ENCODE data around the gene KCMF1. TPM values are rescaled to one million over a fixed set of nuclear protein-coding genes. Genes with fewer than 3 reads are reported as not detected.

The KCMF1 gene
- total RNA-seq, 1 experiment from 2014 or later = 163 TPM

GRCh38 chr2:84931384-84931821, 39.6 kb upstream of the KCMF1 start:
- Histone ChIP-seq H3K4me3 (ENCODE audit: low read depth in 2 of 2, low read length in 2 of 2) (no peak overlapping the region), H3K9me3 (ENCODE audit: control insufficient read depth, insufficient read depth, low read depth, low read length) (no peaks in the 10 kb centered on the region), H3K4me1 (ENCODE audit: control insufficient read depth, insufficient read depth, low read length) (no peaks in the 10 kb centered on the region), H3K36me3 (ENCODE audit: control insufficient read depth, insufficient read depth, low read length) (no peaks in the 10 kb centered on the region), H3K27me3 (ENCODE audit: control insufficient read depth, insufficient read depth, low read length) (no peaks in the 10 kb centered on the region), H3K27ac (ENCODE audit: low read length) (no peak overlapping the region)
- ATAC-seq (no peak), DNase-seq (ENCODE audit: low read depth, low spot score) (no peak)
- ChIA-PET CTCF (no interaction called here), POLR2A (no interaction called here)
- in situ Hi-C loops (cut with HindIII; ENCODE audit: low pct_unique_long_range_greater_than_20kb, low sequenced_read_pairs) (no loop called here), intact Hi-C loops (cut with micrococcal nuclease; ENCODE audit: unreplicated experiment) (no loop called here)
- TF ChIP-seq TCF7L2 (IDR thresholded peaks at IDR 0.05; ENCODE audit: low read depth, low read length) (no peak), SIN3A (IDR thresholded peaks at IDR 0.05; ENCODE audit: borderline replicate concordance, insufficient read depth, low read depth, low read length) (no peak), CTCF (IDR thresholded peaks at IDR 0.05) (no peak), REST (IDR thresholded peaks at IDR 0.05; ENCODE audit: insufficient read depth in 1 of 2, low read depth in 2 of 2, low read length in 1 of 2) (no peak), POLR2AphosphoS5 (IDR thresholded peaks at IDR 0.05; ENCODE audit: low read depth, low read length) (no peak)
- BruUV-seq (replicated peaks) = no TSS peak

GRCh38 chr2:84938194-84938879, 32.6 kb upstream of the KCMF1 start:
- POLR2A ChIA-PET = interaction anchor here (0.6 to 0.7 kb wide), 3 partner anchors 12 to 322 kb away, joined by 3 to 5 read pairs (median 4); no protein-coding TSS in a partner anchor
- no peak overlapping the region for H3K4me3 ChIP-seq (ENCODE audit: low read depth in 2 of 2, low read length in 2 of 2)
- no peaks in the 10 kb centered on the region for H3K36me3 ChIP-seq (ENCODE audit: control insufficient read depth, insufficient read depth, low read length)
- in situ Hi-C loops (cut with HindIII; ENCODE audit: low pct_unique_long_range_greater_than_20kb, low sequenced_read_pairs) (no loop called here), intact Hi-C loops (cut with micrococcal nuclease; ENCODE audit: unreplicated experiment) (no loop called here)
- TF ChIP-seq POLR2AphosphoS5 (IDR thresholded peaks at IDR 0.05; ENCODE audit: low read depth, low read length) (no peak), CTCF (IDR thresholded peaks at IDR 0.05) (no peak), TCF7L2 (IDR thresholded peaks at IDR 0.05; ENCODE audit: low read depth, low read length) (no peak)
- peak overlapping the region; percentile 19; the same call in 1 of the 2 replicates for H3K27ac ChIP-seq (ENCODE audit: low read length)
- H3K9me3 ChIP-seq (ENCODE audit: control insufficient read depth, insufficient read depth, low read depth, low read length) = no peaks in the 10 kb centered on the region
- no TSS peak for BruUV-seq (replicated peaks)
- DNase-seq (ENCODE audit: low read depth, low spot score) = no peak
- CTCF ChIA-PET = interaction anchor here (0.6 kb wide), 2 partner anchors 8 to 9 kb away, joined by 5 read pairs; no protein-coding TSS in a partner anchor
- ATAC-seq = no peak
- no peaks in the 10 kb centered on the region for H3K27me3 ChIP-seq (ENCODE audit: control insufficient read depth, insufficient read depth, low read length)
- H3K4me1 ChIP-seq (ENCODE audit: control insufficient read depth, insufficient read depth, low read length) = 0 out of 2 replicates have a peak, but pooled peaks cover 6% of the 10 kb centered on the region
